Stimulated activated CD4-positive, alpha-beta T cell treated with anti-CD3 and anti-CD28 coated beads, Interleukin-2, amount 100 ng/mL, for 48 hours (primary cell): ENCODE results near the gene CACNA1D.

ENCODE experiments used
- DNase-seq, 2 donors: peaks; one replicate each; pipeline ENCODE4 v3.0.0-alpha.2; 2020

CACNA1D gene

GRCh38 chr3:53799338-53799865 is 305.0 kb downstream of the CACNA1D start:
- no peak for DNase-seq

GRCh38 chr3:53800041-53800906 is 305.9 kb downstream of the CACNA1D start:
- DNase-seq: no peak

- DNase-seq: no peak
Measured at GRCh38 chr3:53801319-53801718, 306.9 kb downstream of the CACNA1D start.

DNA sequence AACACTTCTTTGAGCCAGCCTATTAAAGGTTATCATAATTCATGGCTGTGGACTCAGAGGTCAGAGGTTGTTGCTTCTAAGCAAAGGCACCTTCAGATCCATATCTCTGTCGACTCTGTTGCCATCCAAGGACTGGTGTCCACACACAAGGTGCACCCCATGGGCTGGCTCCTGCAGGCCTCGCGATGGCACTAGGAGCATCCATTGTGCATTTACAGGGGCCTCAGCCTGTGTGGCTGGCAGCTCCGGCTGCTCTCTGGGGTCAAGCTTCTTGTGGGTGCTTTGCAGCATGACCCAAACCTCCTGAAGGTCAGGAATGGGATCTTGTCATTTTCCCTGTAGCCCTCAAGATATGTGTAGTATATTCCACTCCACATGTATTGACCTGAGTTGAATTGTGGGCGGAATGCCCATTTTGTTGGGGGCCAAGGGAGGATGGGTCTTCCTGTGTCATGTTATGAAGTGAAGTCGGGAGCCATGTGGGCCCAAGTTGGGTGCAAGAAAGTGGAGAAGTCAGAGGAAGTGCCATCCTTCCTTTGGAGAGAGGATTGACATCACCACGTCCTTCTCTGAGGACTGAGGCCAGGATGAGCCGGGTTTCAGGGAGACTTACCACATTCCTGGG is 308.0 kb downstream of the CACNA1D start:
- DNase-seq: no peak

GRCh38 chr3:53803124-53803815 is 308.9 kb downstream of the CACNA1D start:
- no peak for DNase-seq

- no peak for DNase-seq
Measured at GRCh38 chr3:53803816-53804695, 309.6 kb downstream of the CACNA1D start.

DNA sequence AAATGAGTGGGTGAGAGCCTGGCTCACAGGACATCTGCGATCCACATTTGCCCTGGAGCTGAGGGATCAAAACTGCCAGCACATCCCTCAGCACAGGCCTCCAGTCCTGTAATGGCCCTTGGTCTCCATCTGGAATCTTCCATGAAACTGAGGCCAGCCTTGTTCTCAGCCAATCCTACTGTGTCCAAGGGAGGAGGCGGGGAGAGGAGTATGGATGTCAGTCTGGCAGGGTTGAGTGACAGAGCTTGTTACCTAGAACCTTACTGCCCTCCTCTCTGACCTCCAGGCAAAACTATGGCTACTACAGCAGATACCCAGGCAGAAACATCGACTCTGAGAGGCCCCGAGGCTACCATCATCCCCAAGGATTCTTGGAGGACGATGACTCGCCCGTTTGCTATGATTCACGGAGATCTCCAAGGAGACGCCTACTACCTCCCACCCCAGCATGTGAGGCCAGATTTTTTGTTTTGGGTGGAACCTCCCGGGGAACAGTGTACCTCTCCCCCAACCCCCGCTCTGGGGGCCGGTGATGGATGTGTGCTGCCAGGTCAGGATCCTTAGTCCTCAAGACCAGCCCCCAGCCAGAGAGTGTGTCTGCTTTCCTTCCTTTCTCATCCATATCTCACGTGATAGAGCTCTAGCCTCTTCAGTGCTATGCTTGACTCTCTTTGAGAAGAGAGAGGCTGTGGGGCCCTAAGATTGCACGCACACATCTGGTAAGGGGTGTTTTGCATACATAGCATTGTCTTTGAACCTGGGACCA is 310.5 kb downstream of the CACNA1D start:
- no peak for DNase-seq

- DNase-seq: no peak
Measured at GRCh38 chr3:53805463-53806159, 311.2 kb downstream of the CACNA1D start.

- no peak for DNase-seq
Measured at GRCh38 chr3:53806182-53807116, 312.0 kb downstream of the CACNA1D start.

- no peak for DNase-seq
Measured at GRCh38 chr3:53807117-53807810, 312.9 kb downstream of the CACNA1D start.

GRCh38 chr3:53808496-53808895 is 314.1 kb downstream of the CACNA1D start:
- no peak for DNase-seq

- no peak for DNase-seq
Measured at GRCh38 chr3:53809267-53809666, 314.9 kb downstream of the CACNA1D start.

GRCh38 chr3:53809764-53810400 is 315.5 kb downstream of the CACNA1D start:
- DNase-seq: no peak

DNA sequence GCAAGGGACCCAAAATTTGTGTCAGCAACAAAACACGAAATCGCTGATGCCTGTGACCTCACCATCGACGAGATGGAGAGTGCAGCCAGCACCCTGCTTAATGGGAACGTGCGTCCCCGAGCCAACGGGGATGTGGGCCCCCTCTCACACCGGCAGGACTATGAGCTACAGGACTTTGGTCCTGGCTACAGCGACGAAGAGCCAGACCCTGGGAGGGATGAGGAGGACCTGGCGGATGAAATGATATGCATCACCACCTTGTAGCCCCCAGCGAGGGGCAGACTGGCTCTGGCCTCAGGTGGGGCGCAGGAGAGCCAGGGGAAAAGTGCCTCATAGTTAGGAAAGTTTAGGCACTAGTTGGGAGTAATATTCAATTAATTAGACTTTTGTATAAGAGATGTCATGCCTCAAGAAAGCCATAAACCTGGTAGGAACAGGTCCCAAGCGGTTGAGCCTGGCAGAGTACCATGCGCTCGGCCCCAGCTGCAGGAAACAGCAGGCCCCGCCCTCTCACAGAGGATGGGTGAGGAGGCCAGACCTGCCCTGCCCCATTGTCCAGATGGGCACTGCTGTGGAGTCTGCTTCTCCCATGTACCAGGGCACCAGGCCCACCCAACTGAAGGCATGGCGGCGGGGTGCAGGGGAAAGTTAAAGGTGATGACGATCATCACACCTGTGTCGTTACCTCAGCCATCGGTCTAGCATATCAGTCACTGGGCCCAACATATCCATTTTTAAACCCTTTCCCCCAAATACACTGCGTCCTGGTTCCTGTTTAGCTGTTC is 316.9 kb downstream of the CACNA1D start:
- DNase-seq: no peak

DNA sequence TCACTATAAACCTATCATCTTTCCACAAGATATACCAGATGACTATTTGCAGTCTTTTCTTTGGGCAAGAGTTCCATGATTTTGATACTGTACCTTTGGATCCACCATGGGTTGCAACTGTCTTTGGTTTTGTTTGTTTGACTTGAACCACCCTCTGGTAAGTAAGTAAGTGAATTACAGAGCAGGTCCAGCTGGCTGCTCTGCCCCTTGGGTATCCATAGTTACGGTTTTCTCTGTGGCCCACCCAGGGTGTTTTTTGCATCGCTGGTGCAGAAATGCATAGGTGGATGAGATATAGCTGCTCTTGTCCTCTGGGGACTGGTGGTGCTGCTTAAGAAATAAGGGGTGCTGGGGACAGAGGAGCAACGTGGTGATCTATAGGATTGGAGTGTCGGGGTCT is 318.0 kb downstream of the CACNA1D start:
- DNase-seq: no peak

- no peak for DNase-seq
Measured at GRCh38 chr3:53813229-53813628, 318.8 kb downstream of the CACNA1D start.

GRCh38 chr3:53813876-53814275 is 319.5 kb downstream of the CACNA1D start:
- DNase-seq: no peak

DNA sequence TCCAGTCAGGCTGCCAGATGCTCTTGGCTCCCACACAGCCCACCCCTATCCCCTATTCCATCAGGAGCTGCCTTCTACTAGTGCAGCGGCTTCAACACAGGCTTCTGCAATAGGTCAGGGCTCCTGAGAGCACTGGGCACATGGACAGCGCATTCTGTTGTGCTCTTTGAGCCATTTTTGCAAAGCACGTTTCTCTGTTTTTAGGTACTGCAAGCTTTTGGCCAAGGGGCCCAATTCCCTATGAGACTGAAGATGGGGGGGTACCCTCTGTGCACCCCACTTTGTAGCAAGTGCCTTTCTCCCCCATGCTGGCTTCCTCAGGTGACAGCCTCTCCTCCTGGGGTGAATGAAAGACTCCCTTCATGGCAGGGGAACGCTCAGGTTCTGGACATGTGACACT is 320.7 kb downstream of the CACNA1D start:
- DNase-seq: no peak
